ENCODE data around the gene RASSF4.
A peak's percentile ranks its signal among the peaks of the same experiment; 100 is the strongest.

The RASSF4 gene

DNA sequence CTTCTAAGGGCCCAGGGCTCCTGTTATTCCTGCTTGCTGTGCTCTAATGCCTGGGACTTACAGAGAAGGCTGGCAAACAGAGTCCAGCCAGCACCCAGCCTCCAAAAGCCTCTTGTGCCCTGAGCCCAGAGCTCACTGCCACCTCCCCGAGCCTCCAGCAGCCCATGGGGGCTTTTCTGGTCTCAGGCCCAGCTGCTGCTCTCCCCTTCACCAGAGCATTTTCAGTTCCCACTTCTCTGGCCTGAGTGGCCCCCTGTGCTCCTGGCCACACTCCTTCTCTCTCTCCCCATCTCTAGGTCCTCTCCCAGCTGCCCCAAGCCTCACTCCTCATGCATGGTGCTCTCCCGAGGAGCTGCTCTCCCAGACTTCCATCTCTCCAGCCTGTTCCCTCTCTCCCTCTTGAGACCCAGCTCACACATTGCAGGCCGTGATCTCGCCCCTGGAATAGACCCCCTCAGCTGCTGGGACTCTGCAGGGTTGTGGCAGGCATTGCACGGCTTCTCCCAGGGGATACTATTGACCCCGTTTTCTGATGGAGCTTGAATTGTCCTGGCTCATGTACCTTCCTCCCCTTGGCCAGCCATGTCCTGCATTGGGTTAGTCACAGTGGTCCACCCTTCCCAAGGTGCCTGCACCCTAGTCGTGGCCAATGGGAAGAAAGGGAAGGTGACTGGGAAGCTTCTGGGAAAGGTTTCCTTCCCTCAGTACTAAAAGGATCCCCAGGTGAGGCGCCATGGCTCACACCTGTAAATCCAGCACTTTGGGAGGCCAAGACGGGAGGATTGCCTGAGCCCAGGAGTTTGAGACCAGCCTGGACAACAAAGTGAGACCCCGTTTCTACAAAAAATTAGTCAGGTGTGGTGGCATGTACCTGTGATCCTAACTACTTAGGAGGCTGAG is 9.0 kb upstream of the RASSF4 start:
- TF ChIP-seq EZH2phosphoT487 (IDR thresholded peaks at IDR 0.05; ENCODE audit: low read depth): no peak
- TF ChIP-seq, protein P1, sequence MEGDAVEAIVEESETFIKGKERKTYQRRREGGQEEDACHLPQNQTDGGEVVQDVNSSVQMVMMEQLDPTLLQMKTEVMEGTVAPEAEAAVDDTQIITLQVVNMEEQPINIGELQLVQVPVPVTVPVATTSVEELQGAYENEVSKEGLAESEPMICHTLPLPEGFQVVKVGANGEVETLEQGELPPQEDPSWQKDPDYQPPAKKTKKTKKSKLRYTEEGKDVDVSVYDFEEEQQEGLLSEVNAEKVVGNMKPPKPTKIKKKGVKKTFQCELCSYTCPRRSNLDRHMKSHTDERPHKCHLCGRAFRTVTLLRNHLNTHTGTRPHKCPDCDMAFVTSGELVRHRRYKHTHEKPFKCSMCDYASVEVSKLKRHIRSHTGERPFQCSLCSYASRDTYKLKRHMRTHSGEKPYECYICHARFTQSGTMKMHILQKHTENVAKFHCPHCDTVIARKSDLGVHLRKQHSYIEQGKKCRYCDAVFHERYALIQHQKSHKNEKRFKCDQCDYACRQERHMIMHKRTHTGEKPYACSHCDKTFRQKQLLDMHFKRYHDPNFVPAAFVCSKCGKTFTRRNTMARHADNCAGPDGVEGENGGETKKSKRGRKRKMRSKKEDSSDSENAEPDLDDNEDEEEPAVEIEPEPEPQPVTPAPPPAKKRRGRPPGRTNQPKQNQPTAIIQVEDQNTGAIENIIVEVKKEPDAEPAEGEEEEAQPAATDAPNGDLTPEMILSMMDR (IDR thresholded peaks at IDR 0.05; ENCODE audit: low read depth, low read length): no peak
- Histone ChIP-seq H3K36me3 (replicated peaks; ENCODE audit: low read depth, low read length) (no peaks in the 10 kb centered on the region), H3K4me1 (ENCODE audit: low read length) (peaks cover 50% of the 10 kb centered on the region), H3K9ac (ENCODE audit: low read length) (no peak overlapping the region), H3K9me3 (ENCODE audit: insufficient read depth, low read length) (no peaks in the 10 kb centered on the region), H3K79me2 (ENCODE audit: low read length) (no peaks in the 10 kb centered on the region), H3K27me3 (ENCODE audit: low read depth, low read length) (no peaks in the 10 kb centered on the region), H3K4me2 (ENCODE audit: low read length) (peak overlapping the region; percentile 24; the same call in 1 of the 2 replicates), H3K27ac (ENCODE audit: low read length) (no peak overlapping the region), H2AFZ (ENCODE audit: low read depth, low read length) (no peak overlapping the region), H4K20me1 (ENCODE audit: insufficient read depth, low read length) (no peaks in the 10 kb centered on the region), H3K4me3 (ENCODE audit: low read length) (no peak overlapping the region)

DNA sequence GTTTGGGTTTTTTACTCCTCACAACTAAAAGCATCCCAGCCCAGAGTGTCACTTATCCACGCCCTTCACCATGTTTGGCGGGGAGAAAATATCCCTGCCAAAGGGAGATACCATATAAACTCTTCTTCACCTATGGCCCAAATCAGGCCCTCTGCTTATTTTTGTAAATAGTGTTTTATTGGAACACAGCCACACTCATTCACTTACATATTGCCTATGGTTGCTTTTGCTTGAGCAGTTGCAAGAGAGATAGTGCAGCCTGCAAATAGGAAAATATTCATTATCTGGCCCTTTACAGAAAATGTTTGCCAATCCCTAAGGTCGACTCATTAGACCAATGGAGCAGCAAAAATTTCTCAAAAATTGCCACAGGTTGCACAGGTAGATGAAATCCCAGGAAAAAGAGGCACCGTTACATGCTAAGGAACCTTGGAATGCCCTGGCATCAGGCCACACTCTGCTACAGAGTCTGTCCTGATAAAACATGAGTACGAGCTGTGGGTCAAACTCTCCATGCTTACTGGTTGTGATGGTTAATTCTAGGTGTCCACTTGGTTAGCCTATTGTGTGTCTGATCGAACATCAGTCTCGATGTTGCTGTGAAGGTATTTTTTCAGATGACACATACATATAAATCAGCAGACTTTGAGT is 7.9 kb upstream of the RASSF4 start:
- H2AFZ ChIP-seq (ENCODE audit: low read depth, low read length): no peak overlapping the region
- no peaks in the 10 kb centered on the region for H3K9me3 ChIP-seq (ENCODE audit: insufficient read depth, low read length)
- H3K9ac ChIP-seq (ENCODE audit: low read length): no peak overlapping the region
- peaks cover 40% of the 10 kb centered on the region for H3K4me1 ChIP-seq (ENCODE audit: low read length)
- H4K20me1 ChIP-seq (ENCODE audit: insufficient read depth, low read length): no peaks in the 10 kb centered on the region
- no peak overlapping the region for H3K27ac ChIP-seq (ENCODE audit: low read length)
- TF ChIP-seq, protein P1 (IDR thresholded peaks at IDR 0.05; ENCODE audit: low read depth, low read length): no peak
- TF ChIP-seq EZH2phosphoT487 (IDR thresholded peaks at IDR 0.05; ENCODE audit: low read depth): no peak
- no peak overlapping the region for H3K4me2 ChIP-seq (ENCODE audit: low read length)
- peaks cover 2% of the 10 kb centered on the region for H3K36me3 ChIP-seq (replicated peaks; ENCODE audit: low read depth, low read length)
- no peak overlapping the region for H3K4me3 ChIP-seq (ENCODE audit: low read length)
- H3K27me3 ChIP-seq (ENCODE audit: low read depth, low read length): no peaks in the 10 kb centered on the region
- no peaks in the 10 kb centered on the region for H3K79me2 ChIP-seq (ENCODE audit: low read length)

DNA sequence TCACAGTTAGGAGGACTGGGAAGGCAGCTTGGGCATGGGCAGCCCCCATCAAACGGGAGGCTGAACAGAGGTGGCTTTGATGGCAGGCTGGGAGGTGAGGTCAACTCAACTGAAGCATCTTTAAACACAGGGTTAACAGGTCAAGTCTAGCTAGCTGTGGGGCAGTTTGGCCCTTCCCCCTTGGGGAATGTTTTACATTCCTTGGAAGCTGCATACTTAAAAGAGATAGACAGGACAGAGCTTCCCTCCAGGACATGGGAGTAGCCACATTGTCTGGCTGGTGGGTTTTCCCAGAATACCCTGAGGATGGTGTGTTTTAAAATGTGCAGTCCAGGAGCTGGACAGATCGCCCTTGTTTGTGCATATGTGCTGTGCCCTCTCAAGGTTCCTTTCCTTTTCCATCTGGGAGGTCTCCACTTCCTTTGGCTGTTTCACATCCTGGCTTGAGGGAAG is 6.8 kb upstream of the RASSF4 start:
- TF ChIP-seq, protein P1 (IDR thresholded peaks at IDR 0.05; ENCODE audit: low read depth, low read length): no peak
- TF ChIP-seq EZH2phosphoT487 (IDR thresholded peaks at IDR 0.05; ENCODE audit: low read depth): no peak
- H3K4me2 ChIP-seq (ENCODE audit: low read length): no peak overlapping the region

DNA sequence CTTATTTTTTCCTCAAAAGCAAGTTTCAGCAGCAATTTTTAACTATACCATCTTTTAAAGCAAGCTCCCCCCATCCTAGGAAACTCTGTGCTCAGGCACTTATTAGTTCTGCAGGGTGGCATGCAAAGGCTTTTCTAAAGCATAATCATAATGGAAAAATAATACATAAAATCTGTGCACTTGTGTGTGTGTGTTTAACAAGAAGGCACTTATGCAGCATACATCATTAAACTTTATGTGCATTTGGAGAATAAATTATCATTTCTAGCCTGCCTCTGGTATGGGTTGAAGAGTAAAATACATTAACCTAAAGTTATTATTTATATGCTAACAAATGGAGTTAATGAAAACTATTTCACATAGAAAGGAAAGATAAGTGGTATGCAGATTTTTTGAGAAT is 5.6 kb upstream of the RASSF4 start:
- Histone ChIP-seq H3K27ac (ENCODE audit: low read length) (no peak overlapping the region), H2AFZ (ENCODE audit: low read depth, low read length) (no peak overlapping the region), H3K4me2 (ENCODE audit: low read length) (no peak overlapping the region), H3K79me2 (ENCODE audit: low read length) (peaks cover 7% of the 10 kb centered on the region), H4K20me1 (ENCODE audit: insufficient read depth, low read length) (no peaks in the 10 kb centered on the region), H3K9me3 (ENCODE audit: insufficient read depth, low read length) (no peaks in the 10 kb centered on the region), H3K4me3 (ENCODE audit: low read length) (no peak overlapping the region), H3K27me3 (ENCODE audit: low read depth, low read length) (no peaks in the 10 kb centered on the region), H3K36me3 (replicated peaks; ENCODE audit: low read depth, low read length) (peaks cover 5% of the 10 kb centered on the region), H3K9ac (ENCODE audit: low read length) (no peak overlapping the region), H3K4me1 (ENCODE audit: low read length) (peaks cover 25% of the 10 kb centered on the region)
- TF ChIP-seq, protein P1 (IDR thresholded peaks at IDR 0.05; ENCODE audit: low read depth, low read length): no peak
- TF ChIP-seq EZH2phosphoT487 (IDR thresholded peaks at IDR 0.05; ENCODE audit: low read depth): no peak

More for the DNA sequence above, 6.8 kb upstream of the RASSF4 start:
- H3K4me3 ChIP-seq (ENCODE audit: low read length): no peak overlapping the region
- no peaks in the 10 kb centered on the region for H3K27me3 ChIP-seq (ENCODE audit: low read depth, low read length)
- peaks cover 29% of the 10 kb centered on the region for H3K4me1 ChIP-seq (ENCODE audit: low read length)
- no peak overlapping the region for H3K27ac ChIP-seq (ENCODE audit: low read length)
- H2AFZ ChIP-seq (ENCODE audit: low read depth, low read length): no peak overlapping the region
- no peak overlapping the region for H3K9ac ChIP-seq (ENCODE audit: low read length)
- H4K20me1 ChIP-seq (ENCODE audit: insufficient read depth, low read length): no peaks in the 10 kb centered on the region
- H3K36me3 ChIP-seq (replicated peaks; ENCODE audit: low read depth, low read length): peaks cover 5% of the 10 kb centered on the region
- H3K9me3 ChIP-seq (ENCODE audit: insufficient read depth, low read length): no peaks in the 10 kb centered on the region
- H3K79me2 ChIP-seq (ENCODE audit: low read length): no peaks in the 10 kb centered on the region

All from OCI-LY3 (cell line).